ENCODE measurements around the gene SMIM14. TPM values are rescaled to one million over a fixed set of nuclear protein-coding genes. Genes with fewer than 3 reads are reported as not detected.
"Not testable (repeated sequence)": the region's sequence is repeated elsewhere in the genome, so short reads cannot be mapped to it uniquely, and the experiment has no call there.

Gene SMIM14
- 11.7 TPM for polyA plus RNA-seq (2012; ENCODE audit: insufficient read depth, insufficient read length)

GRCh38 chr4:39638354-39639239, at the start of gene SMIM14:
SMIM14 (minus strand) TSS chr4:39638865; CDS start chr4:39605145, 33,720 bp downstream.
- DNase-seq (ENCODE audit: low read depth, low spot score): peak; percentile 93
- peak within 1 kb of the TSS; percentile 64 for H3K4me3 ChIP-seq (ENCODE audit: low read length)

- DNase-seq (ENCODE audit: low read depth, low spot score): no peak
- H3K4me3 ChIP-seq (ENCODE audit: low read length): no peak overlapping the region
Observed at GRCh38 chr4:39687014-39687413, 48.3 kb upstream of the SMIM14 start.

- H3K4me3 ChIP-seq (ENCODE audit: low read length): no peak overlapping the region
- DNase-seq (ENCODE audit: low read depth, low spot score): no peak
Observed at GRCh38 chr4:39685990-39686389, 47.3 kb upstream of the SMIM14 start.

- no peak for DNase-seq (ENCODE audit: low read depth, low spot score)
Observed at GRCh38 chr4:39682138-39682537, 43.5 kb upstream of the SMIM14 start.

GRCh38 chr4:39681003-39681402, 42.3 kb upstream of the SMIM14 start:
- not testable (repeated sequence) for DNase-seq (ENCODE audit: low read depth, low spot score); H3K4me3 ChIP-seq (ENCODE audit: low read length)

More at GRCh38 chr4:39682138-39682537, 43.5 kb upstream of the SMIM14 start:
- H3K4me3 ChIP-seq (ENCODE audit: low read length): no peak overlapping the region

GRCh38 chr4:39675681-39676080, 37.0 kb upstream of the SMIM14 start:
- not testable (repeated sequence) for H3K4me3 ChIP-seq (ENCODE audit: low read length); DNase-seq (ENCODE audit: low read depth, low spot score)

GRCh38 chr4:39670296-39670695, 31.6 kb upstream of the SMIM14 start:
- DNase-seq (ENCODE audit: low read depth, low spot score); H3K4me3 ChIP-seq (ENCODE audit: low read length): not testable (repeated sequence)

GRCh38 chr4:39668887-39669286, 30.2 kb upstream of the SMIM14 start:
- H3K4me3 ChIP-seq (ENCODE audit: low read length): no peak overlapping the region
- DNase-seq (ENCODE audit: low read depth, low spot score): no peak

- DNase-seq (ENCODE audit: low read depth, low spot score): no peak
Observed at GRCh38 chr4:39667706-39668105, 29.0 kb upstream of the SMIM14 start.

GRCh38 chr4:39664828-39665731, 26.4 kb upstream of the SMIM14 start:
- no peak overlapping the region for H3K4me3 ChIP-seq (ENCODE audit: low read length)
- DNase-seq (ENCODE audit: low read depth, low spot score): no peak

More at GRCh38 chr4:39667706-39668105, 29.0 kb upstream of the SMIM14 start:
- no peak overlapping the region for H3K4me3 ChIP-seq (ENCODE audit: low read length)

- no peak for DNase-seq (ENCODE audit: low read depth, low spot score)
- H3K4me3 ChIP-seq (ENCODE audit: low read length): no peak overlapping the region
Observed at GRCh38 chr4:39662683-39663082, 24.0 kb upstream of the SMIM14 start.

- DNase-seq (ENCODE audit: low read depth, low spot score): no peak
- no peak overlapping the region for H3K4me3 ChIP-seq (ENCODE audit: low read length)
Observed at GRCh38 chr4:39660757-39661156, 22.1 kb upstream of the SMIM14 start.

GRCh38 chr4:39660045-39660444, 21.4 kb upstream of the SMIM14 start:
- H3K4me3 ChIP-seq (ENCODE audit: low read length): no peak overlapping the region
- DNase-seq (ENCODE audit: low read depth, low spot score): no peak

GRCh38 chr4:39658756-39659155, 20.1 kb upstream of the SMIM14 start:
- no peak for DNase-seq (ENCODE audit: low read depth, low spot score)
- H3K4me3 ChIP-seq (ENCODE audit: low read length): no peak overlapping the region

- no peak overlapping the region for H3K4me3 ChIP-seq (ENCODE audit: low read length)
- no peak for DNase-seq (ENCODE audit: low read depth, low spot score)
Observed at GRCh38 chr4:39657465-39657864, 18.8 kb upstream of the SMIM14 start.

- not testable (repeated sequence) for H3K4me3 ChIP-seq (ENCODE audit: low read length); DNase-seq (ENCODE audit: low read depth, low spot score)
Observed at GRCh38 chr4:39656638-39657037, 18.0 kb upstream of the SMIM14 start.

- DNase-seq (ENCODE audit: low read depth, low spot score): no peak
- no peak overlapping the region for H3K4me3 ChIP-seq (ENCODE audit: low read length)
Observed at GRCh38 chr4:39655876-39656275, 17.2 kb upstream of the SMIM14 start.

- no peak for DNase-seq (ENCODE audit: low read depth, low spot score)
- no peak overlapping the region for H3K4me3 ChIP-seq (ENCODE audit: low read length)
Observed at GRCh38 chr4:39655211-39655610, 16.5 kb upstream of the SMIM14 start.

- H3K4me3 ChIP-seq (ENCODE audit: low read length); DNase-seq (ENCODE audit: low read depth, low spot score): not testable (repeated sequence)
Observed at GRCh38 chr4:39651586-39651985, 12.9 kb upstream of the SMIM14 start.
